ENCODE results near the gene PYHIN1. TPM values are rescaled to one million over a fixed set of nuclear protein-coding genes. Genes with fewer than 3 reads are reported as not detected.

PYHIN1 gene
- total and polyA plus RNA-seq, 2 experiments from 2014 or later, result not detected

- TF ChIP-seq REST (IDR thresholded peaks at IDR 0.05; ENCODE audit: unreplicated experiment), result no peak
- no peak for TF ChIP-seq ETS1 (IDR thresholded peaks at IDR 0.05)
- no peak for TF ChIP-seq EZH2 (IDR thresholded peaks at IDR 0.05; ENCODE audit: low read depth, unreplicated experiment)
Observed at GRCh38 chr1:158939180-158939579, 7.8 kb downstream of the PYHIN1 start (continued).

GRCh38 chr1:158941317-158941716 lies 10.0 kb downstream of the PYHIN1 start:
- ATAC-seq, result no peak
- H3K4me3 ChIP-seq, result no peak overlapping the region
- no peaks in the 10 kb centered on the region for H3K36me3 Mint-ChIP-seq (ENCODE audit: low read depth)

More at GRCh38 chr1:158941317-158941716, 10.0 kb downstream of the PYHIN1 start:
- TF ChIP-seq EZH2 (IDR thresholded peaks at IDR 0.05; ENCODE audit: low read depth, unreplicated experiment) (no peak), ZNF462 (CRISPR knock-in tag; IDR thresholded peaks at IDR 0.05) (no peak)
- Histone ChIP-seq H3K9me2 (ENCODE audit: insufficient read depth) (no peaks in the 10 kb centered on the region), H3K36me3 (ENCODE audit: insufficient read depth) (no peaks in the 10 kb centered on the region), H3K4me2 (no peak overlapping the region), H3K27me3 (ENCODE audit: insufficient read depth) (no peaks in the 10 kb centered on the region), H2AFZ (no peak overlapping the region), H3K79me2 (replicated peaks; ENCODE audit: insufficient read depth) (no peaks in the 10 kb centered on the region), H3F3A (replicated peaks; ENCODE audit: low read depth) (no peaks in the 10 kb centered on the region), H3K27ac (ENCODE audit: low read depth) (no peak overlapping the region), H3K4me1 (ENCODE audit: insufficient read depth) (no peaks in the 10 kb centered on the region), H4K20me1 (replicated peaks; ENCODE audit: insufficient read depth) (no peaks in the 10 kb centered on the region)
- Mint-ChIP-seq H3K9me3 (no peaks in the 10 kb centered on the region), H3K4me1 (no peaks in the 10 kb centered on the region), H3K27ac (no peak overlapping the region), H3K27me3 (ENCODE audit: insufficient read depth, low read depth, poor library complexity) (no peaks in the 10 kb centered on the region), H3K4me3 (no peak overlapping the region)
- no peak for DNase-seq (ENCODE audit: low spot score)
